PC-3 (cell line): ENCODE data around the gene TOM1L2. TPM values are rescaled to one million over a fixed set of nuclear protein-coding genes. Genes with fewer than 3 reads are reported as not detected.

ENCODE experiments used
- ATAC-seq: fragments of 200-7000 bp; cut with Tn5 transposase; 2 replicates; pipeline ENCODE4 v1.9.1; 2020; ENCODE audit warnings: mild to moderate bottlenecking, moderate library complexity
- BruUV-seq: library from RNA; stranded (reverse); fragments of 400-500 nt; replicated peaks from 2 replicates; lab custom pipeline; 2021; lab: Mats Ljungman, UMichigan
- CTCF ChIA-PET: fragments of 300-600 bp; sonication (Branson Sonifier 250); formaldehyde crosslinking; loops from one replicate; lab custom pipeline; 2022; ENCODE audit warnings: antibody characterized with exemption; lab: Charles Lee
- POLR2A ChIA-PET: fragments of 300-600 bp; sonication (Branson Sonifier 250); formaldehyde crosslinking; loops from one replicate; lab custom pipeline; 2022; ENCODE audit warnings: antibody characterized with exemption; ENCODE audit not compliant: unreplicated experiment; lab: Charles Lee
- DNase-seq: peaks from one replicate; pipeline ENCODE4 v3.0.0-alpha.2; 2015
- H2AFZ ChIP-seq: fragments of 300-600 bp; sonication (generic); 2 replicates; pipeline ENCODE4 v1.6.0; 2016; ENCODE audit warnings: antibody characterized with exemption, low read length
- H3F3A ChIP-seq: fragments of 300-600 bp; sonication (generic); one replicate; pipeline ENCODE4 v1.6.0; 2017; ENCODE audit warnings: antibody characterized with exemption, low read length, control low read depth, mild to moderate bottlenecking; ENCODE audit not compliant: unreplicated experiment
- H3K27ac ChIP-seq: fragments of 300-600 bp; sonication (generic); 2 replicates; pipeline ENCODE4 v1.5.1; 2016; ENCODE audit warnings: mild to moderate bottlenecking, low read length
- H3K27me3 ChIP-seq: fragments of 300-600 bp; sonication (generic); 2 replicates; pipeline ENCODE4 v1.6.1; 2016; ENCODE audit warnings: low read length, mixed read lengths
- H3K36me3 ChIP-seq: fragments of 300-600 bp; sonication (generic); 2 replicates; pipeline ENCODE4 v1.6.1; 2016; ENCODE audit warnings: low read depth, mixed run types, low read length, mixed read lengths
- H3K4me1 ChIP-seq: fragments of 300-600 bp; sonication (generic); 2 replicates; pipeline ENCODE4 v1.5.1; 2016; ENCODE audit warnings: low read length; ENCODE audit not compliant: insufficient read depth
- H3K4me2 ChIP-seq: fragments of 300-600 bp; sonication (generic); 2 replicates; pipeline ENCODE4 v1.6.0; 2016; ENCODE audit warnings: low read length
- H3K4me3 ChIP-seq: fragments of 300-600 bp; sonication (generic); 2 replicates; pipeline ENCODE4 v1.5.1; 2016; ENCODE audit warnings: mild to moderate bottlenecking, low read length, mixed read lengths
- H3K79me2 ChIP-seq: fragments of 300-600 bp; sonication (generic); 2 replicates; pipeline ENCODE4 v1.6.1; 2017; ENCODE audit warnings: low read length, mixed read lengths
- H3K9ac ChIP-seq: fragments of 300-600 bp; sonication (generic); 2 replicates; pipeline ENCODE4 v1.6.0; 2016; ENCODE audit warnings: mild to moderate bottlenecking, low read length
- H3K9me2 ChIP-seq: fragments of 300-600 bp; sonication (generic); replicated peaks from 2 replicates; pipeline ENCODE4 v1.6.1; 2016; ENCODE audit warnings: mixed run types, low read length, mixed read lengths
- H3K9me3 ChIP-seq: fragments of 300-600 bp; sonication (generic); 2 replicates; pipeline ENCODE4 v1.6.1; 2016; ENCODE audit warnings: low read length, mixed read lengths
- H4K20me1 ChIP-seq: fragments of 300-600 bp; sonication (generic); 2 replicates; pipeline ENCODE4 v1.6.1; 2016; ENCODE audit warnings: low read length, mixed read lengths
- EZH2 ChIP-seq: fragments of 300-600 bp; sonication (generic); IDR thresholded peaks from one replicate; pipeline ENCODE4 v1.6.1; 2017; ENCODE audit warnings: antibody characterized with exemption, mild to moderate bottlenecking, low read length; ENCODE audit not compliant: unreplicated experiment
- EZH2phosphoT487 ChIP-seq: fragments of 300-600 bp; sonication (generic); IDR thresholded peaks from 2 replicates; pipeline ENCODE4 v1.6.1; 2018; ENCODE audit warnings: mild to moderate bottlenecking, antibody characterized with exemption, low read length, borderline replicate concordance
- intact Hi-C: fragments of 100-400 bp; cut with micrococcal nuclease; formaldehyde crosslinking; loops from 2 replicates; pipeline ENCODE4 v1.9.0; 2023
- total RNA-seq: library from RNA; depleted of rRNA; stranded (reverse); fragments of >200 nt; gene quantifications from 2 replicates; pipeline ENCODE4 v1.2.3, GENCODE V29; 2014
- TF ChIP-seq, protein P1 (sequence below): fragments of 300-600 bp; sonication (generic); conservative IDR thresholded peaks from 2 replicates; pipeline ENCODE4 v1.5.1; 2017; ENCODE audit warnings: antibody characterized with exemption, low read depth, mild to moderate bottlenecking, low read length

The TOM1L2 gene
- total RNA-seq, 1 experiment from 2014 or later: 53.3 TPM

DNA sequence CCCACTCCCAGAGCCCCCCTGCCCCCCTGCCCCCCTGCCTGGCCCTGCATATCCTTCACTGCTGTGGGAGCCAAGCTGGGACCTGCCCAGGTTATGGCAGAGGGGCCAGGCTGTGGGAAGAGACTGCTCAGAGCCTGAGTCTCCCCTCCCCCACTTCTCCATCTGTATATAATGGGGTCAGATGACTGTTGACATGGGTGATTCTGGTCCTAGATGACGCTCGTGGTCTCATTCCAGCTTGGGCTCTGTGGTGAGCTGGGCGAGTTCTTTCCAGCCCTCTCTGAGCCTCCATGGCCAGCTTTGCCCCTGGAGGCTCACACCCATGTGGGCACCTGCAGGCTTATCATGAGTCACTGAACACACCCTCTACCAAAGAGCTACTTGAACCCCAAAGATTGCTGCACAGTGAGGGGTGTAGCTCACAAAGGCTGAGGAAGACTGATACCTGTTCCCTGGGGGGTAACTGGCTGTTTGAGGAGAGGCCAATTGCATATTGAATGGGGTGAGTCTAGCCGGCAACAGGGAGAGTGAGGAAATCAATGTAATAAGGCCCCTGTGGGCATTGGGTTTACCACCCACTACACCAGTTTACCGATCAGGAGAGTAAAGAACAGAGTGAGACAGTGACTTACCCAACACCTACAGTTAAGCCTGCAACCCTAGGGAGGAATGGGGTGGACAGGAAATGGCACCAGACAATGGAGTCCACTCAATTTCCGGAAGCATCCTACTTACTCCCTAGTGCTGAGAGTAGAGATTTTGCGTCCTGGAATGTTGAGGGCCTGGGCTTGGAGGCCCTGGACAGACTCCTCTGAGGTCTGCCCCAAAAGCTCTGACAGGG lies 131.2 kb downstream of the TOM1L2 start:
- Histone ChIP-seq H3K4me3 (peak overlapping the region; percentile 60), H3K36me3 (no peaks in the 10 kb centered on the region), H4K20me1 (no peaks in the 10 kb centered on the region), H3K9ac (peak overlapping the region; percentile 93), H3K9me2 (no peaks in the 10 kb centered on the region), H3K4me1 (peaks cover 43% of the 10 kb centered on the region), H3K79me2 (peaks cover 24% of the 10 kb centered on the region), H3K27ac (peak overlapping the region; percentile 97), H3F3A (peaks cover 6% of the 10 kb centered on the region), H3K27me3 (no peaks in the 10 kb centered on the region), H3K9me3 (no peaks in the 10 kb centered on the region), H3K4me2 (peak overlapping the region; percentile 80), H2AFZ (no peak overlapping the region)
- ChIA-PET CTCF (no interaction called here), POLR2A (no interaction called here)
- intact Hi-C loops: no loop called here
- no peak; the same call in 1 of the 2 replicates for ATAC-seq
- TF ChIP-seq, protein P1, sequence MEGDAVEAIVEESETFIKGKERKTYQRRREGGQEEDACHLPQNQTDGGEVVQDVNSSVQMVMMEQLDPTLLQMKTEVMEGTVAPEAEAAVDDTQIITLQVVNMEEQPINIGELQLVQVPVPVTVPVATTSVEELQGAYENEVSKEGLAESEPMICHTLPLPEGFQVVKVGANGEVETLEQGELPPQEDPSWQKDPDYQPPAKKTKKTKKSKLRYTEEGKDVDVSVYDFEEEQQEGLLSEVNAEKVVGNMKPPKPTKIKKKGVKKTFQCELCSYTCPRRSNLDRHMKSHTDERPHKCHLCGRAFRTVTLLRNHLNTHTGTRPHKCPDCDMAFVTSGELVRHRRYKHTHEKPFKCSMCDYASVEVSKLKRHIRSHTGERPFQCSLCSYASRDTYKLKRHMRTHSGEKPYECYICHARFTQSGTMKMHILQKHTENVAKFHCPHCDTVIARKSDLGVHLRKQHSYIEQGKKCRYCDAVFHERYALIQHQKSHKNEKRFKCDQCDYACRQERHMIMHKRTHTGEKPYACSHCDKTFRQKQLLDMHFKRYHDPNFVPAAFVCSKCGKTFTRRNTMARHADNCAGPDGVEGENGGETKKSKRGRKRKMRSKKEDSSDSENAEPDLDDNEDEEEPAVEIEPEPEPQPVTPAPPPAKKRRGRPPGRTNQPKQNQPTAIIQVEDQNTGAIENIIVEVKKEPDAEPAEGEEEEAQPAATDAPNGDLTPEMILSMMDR: no peak
- TF ChIP-seq EZH2 (no peak), EZH2phosphoT487 (no peak)
- no TSS peak for BruUV-seq
- DNase-seq: peak; percentile 31

DNA sequence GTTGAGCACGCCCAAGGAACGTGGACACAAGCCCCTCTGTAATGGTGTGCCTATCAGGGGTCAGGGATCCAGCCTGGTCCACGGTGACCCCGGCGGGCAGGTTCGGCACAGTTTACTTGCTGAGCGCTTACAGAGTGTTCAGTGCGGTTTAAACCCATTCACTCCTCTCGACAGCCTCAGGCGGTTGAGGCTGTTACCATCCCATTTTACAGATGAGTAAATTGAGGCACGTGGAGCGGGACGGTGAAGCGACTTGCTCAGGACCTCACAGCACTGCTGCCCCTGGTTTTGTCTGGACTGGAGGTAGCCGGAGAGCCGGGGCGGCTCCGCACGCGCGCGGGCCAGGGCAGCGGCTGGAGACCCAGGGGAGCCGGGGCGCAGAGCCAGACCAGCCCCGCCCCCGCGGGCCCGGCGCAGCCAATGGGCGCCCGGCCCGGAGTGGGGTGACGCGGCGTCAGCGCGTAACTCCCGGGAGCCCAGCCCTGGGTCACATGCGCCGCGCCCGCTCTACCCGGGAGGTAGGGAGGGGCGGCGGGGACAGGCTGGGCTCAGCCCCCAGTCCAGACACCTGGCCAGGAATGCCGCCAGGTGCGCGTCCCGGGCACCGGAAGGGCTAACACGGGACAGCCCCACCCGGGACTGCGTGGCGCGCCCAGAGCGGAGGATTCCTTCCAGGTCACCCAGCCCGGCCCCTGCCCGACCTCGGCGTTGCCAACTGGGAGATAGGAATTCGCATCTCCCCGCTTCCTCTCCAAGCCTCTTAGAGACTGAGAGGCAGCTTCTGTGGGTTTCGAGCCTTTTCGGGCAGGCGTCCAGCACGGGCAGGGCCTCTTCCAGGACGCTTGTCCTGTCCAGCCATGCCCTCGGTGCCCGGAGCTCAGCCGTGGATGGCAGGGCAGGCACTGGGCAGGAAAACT lies 132.2 kb downstream of the TOM1L2 start:
- CTCF ChIA-PET: interaction anchor here (0.6 kb wide), 2 partner anchors 22 to 29 kb away, joined by 4 to 5 read pairs; no protein-coding TSS in a partner anchor

More for the DNA sequence above, 132.2 kb downstream of the TOM1L2 start:
- H4K20me1 ChIP-seq: no peaks in the 10 kb centered on the region
- H3K79me2 ChIP-seq: peaks cover 33% of the 10 kb centered on the region
- H3K4me2 ChIP-seq: peak overlapping the region; percentile 80
- intact Hi-C loops: no loop called here
- BruUV-seq: TSS peak; percentile 51
- peaks cover 52% of the 10 kb centered on the region for H3K4me1 ChIP-seq
- H3K4me3 ChIP-seq: peak overlapping the region; percentile 60
- POLR2A ChIA-PET: no interaction called here
- H3K36me3 ChIP-seq: no peaks in the 10 kb centered on the region
- H3K27me3 ChIP-seq: no peaks in the 10 kb centered on the region
- no peaks in the 10 kb centered on the region for H3K9me3 ChIP-seq
- H3K9me2 ChIP-seq: no peaks in the 10 kb centered on the region
- peak overlapping the region; percentile 93 for H3K9ac ChIP-seq
- peak overlapping the region; percentile 97 for H3K27ac ChIP-seq
- peak; percentile 98 for DNase-seq
- ATAC-seq: peak; percentile 55
- peak overlapping the region; percentile 65 for H2AFZ ChIP-seq
- TF ChIP-seq EZH2 (no peak), EZH2phosphoT487 (peak; percentile 69; the same call in 1 of the 2 replicates)
- TF ChIP-seq, protein P1: no peak
- peaks cover 6% of the 10 kb centered on the region for H3F3A ChIP-seq
